ENCODE results near the gene COL9A3. TPM values are rescaled to one million over a fixed set of nuclear protein-coding genes. Genes with fewer than 3 reads are reported as not detected.

COL9A3 gene
- total RNA-seq, 1 experiment from 2014 or later: 41.2 TPM

- peak overlapping the region; percentile 59 for H3K4me3 ChIP-seq (ENCODE audit: low read length)
- no peaks in the 10 kb centered on the region for H3K27me3 ChIP-seq (ENCODE audit: low read length)
- peak overlapping the region; percentile 93 for H3K27ac ChIP-seq (ENCODE audit: low read length)
- DNase-seq: peak; percentile 86
- peak overlapping the region; percentile 79 for H3K4me2 ChIP-seq (ENCODE audit: low read depth, low read length, poor library complexity, severe bottlenecking)
- H3K9me2 ChIP-seq (replicated peaks; ENCODE audit: insufficient read depth, low read length): no peaks in the 10 kb centered on the region
- H4K20me1 ChIP-seq (ENCODE audit: insufficient read depth, low read depth, low read length): no peaks in the 10 kb centered on the region
- H3K9me3 ChIP-seq (ENCODE audit: low read length): no peaks in the 10 kb centered on the region
- peak overlapping the region; percentile 78; the same call in 1 of the 2 replicates for H2AFZ ChIP-seq (ENCODE audit: low read length)
- H3K36me3 ChIP-seq (ENCODE audit: insufficient read depth, low read length): no peaks in the 10 kb centered on the region
- peaks cover 69% of the 10 kb centered on the region for H3K4me1 ChIP-seq (ENCODE audit: low read length)
- H3K79me2 ChIP-seq (ENCODE audit: low read length): no peaks in the 10 kb centered on the region
- H3K9ac ChIP-seq (ENCODE audit: low read length): peak overlapping the region; percentile 67
Observed at GRCh38 chr20:62830821-62831220, 14.0 kb downstream of the COL9A3 start.

GRCh38 chr20:62831361-62831788 is 14.5 kb downstream of the COL9A3 start:
- no peak for DNase-seq
- H3K27ac ChIP-seq (ENCODE audit: low read length): peak overlapping the region; percentile 93
- H2AFZ ChIP-seq (ENCODE audit: low read length): peak overlapping the region; percentile 78; the same call in 1 of the 2 replicates
- H3K27me3 ChIP-seq (ENCODE audit: low read length): no peaks in the 10 kb centered on the region
- peaks cover 64% of the 10 kb centered on the region for H3K4me1 ChIP-seq (ENCODE audit: low read length)
- peak overlapping the region; percentile 79 for H3K4me2 ChIP-seq (ENCODE audit: low read depth, low read length, poor library complexity, severe bottlenecking)
- peak overlapping the region; percentile 59 for H3K4me3 ChIP-seq (ENCODE audit: low read length)
- no peaks in the 10 kb centered on the region for H4K20me1 ChIP-seq (ENCODE audit: insufficient read depth, low read depth, low read length)
- H3K79me2 ChIP-seq (ENCODE audit: low read length): no peaks in the 10 kb centered on the region
- peak overlapping the region; percentile 67 for H3K9ac ChIP-seq (ENCODE audit: low read length)
- no peaks in the 10 kb centered on the region for H3K9me3 ChIP-seq (ENCODE audit: low read length)
- H3K36me3 ChIP-seq (ENCODE audit: insufficient read depth, low read length): no peaks in the 10 kb centered on the region
- no peaks in the 10 kb centered on the region for H3K9me2 ChIP-seq (replicated peaks; ENCODE audit: insufficient read depth, low read length)

GRCh38 chr20:62831854-62832211 is 15.0 kb downstream of the COL9A3 start:
- Histone ChIP-seq H3K79me2 (ENCODE audit: low read length) (no peaks in the 10 kb centered on the region), H3K27ac (ENCODE audit: low read length) (peak overlapping the region; percentile 93), H3K9ac (ENCODE audit: low read length) (peak overlapping the region; percentile 67), H3K4me2 (ENCODE audit: low read depth, low read length, poor library complexity, severe bottlenecking) (peak overlapping the region; percentile 79), H3K9me2 (replicated peaks; ENCODE audit: insufficient read depth, low read length) (no peaks in the 10 kb centered on the region), H2AFZ (ENCODE audit: low read length) (no peak overlapping the region), H3K4me3 (ENCODE audit: low read length) (peak overlapping the region; percentile 59; the same call in 1 of the 2 replicates), H3K36me3 (ENCODE audit: insufficient read depth, low read length) (no peaks in the 10 kb centered on the region), H3K27me3 (ENCODE audit: low read length) (no peaks in the 10 kb centered on the region), H4K20me1 (ENCODE audit: insufficient read depth, low read depth, low read length) (no peaks in the 10 kb centered on the region), H3K4me1 (ENCODE audit: low read length) (peaks cover 60% of the 10 kb centered on the region), H3K9me3 (ENCODE audit: low read length) (no peaks in the 10 kb centered on the region)
- no peak for DNase-seq

GRCh38 chr20:62832212-62832922 is 15.5 kb downstream of the COL9A3 start:
- peak; percentile 97 for DNase-seq
- Histone ChIP-seq H3K9ac (ENCODE audit: low read length) (peak overlapping the region; percentile 69), H3K27ac (ENCODE audit: low read length) (peak overlapping the region; percentile 93), H3K36me3 (ENCODE audit: insufficient read depth, low read length) (no peaks in the 10 kb centered on the region), H4K20me1 (ENCODE audit: insufficient read depth, low read depth, low read length) (no peaks in the 10 kb centered on the region), H3K9me2 (replicated peaks; ENCODE audit: insufficient read depth, low read length) (no peaks in the 10 kb centered on the region), H3K4me2 (ENCODE audit: low read depth, low read length, poor library complexity, severe bottlenecking) (peak overlapping the region; percentile 79), H3K79me2 (ENCODE audit: low read length) (no peaks in the 10 kb centered on the region), H3K4me3 (ENCODE audit: low read length) (peak overlapping the region; percentile 59), H3K27me3 (ENCODE audit: low read length) (no peaks in the 10 kb centered on the region), H3K4me1 (ENCODE audit: low read length) (peaks cover 60% of the 10 kb centered on the region), H3K9me3 (ENCODE audit: low read length) (no peaks in the 10 kb centered on the region), H2AFZ (ENCODE audit: low read length) (peak overlapping the region; percentile 47; the same call in 1 of the 2 replicates)

GRCh38 chr20:62832951-62833391 is 16.1 kb downstream of the COL9A3 start:
- no peaks in the 10 kb centered on the region for H3K36me3 ChIP-seq (ENCODE audit: insufficient read depth, low read length)
- no peaks in the 10 kb centered on the region for H4K20me1 ChIP-seq (ENCODE audit: insufficient read depth, low read depth, low read length)
- peak overlapping the region; percentile 93 for H3K27ac ChIP-seq (ENCODE audit: low read length)
- no peaks in the 10 kb centered on the region for H3K9me3 ChIP-seq (ENCODE audit: low read length)
- peaks cover 60% of the 10 kb centered on the region for H3K4me1 ChIP-seq (ENCODE audit: low read length)
- H3K79me2 ChIP-seq (ENCODE audit: low read length): no peaks in the 10 kb centered on the region
- no peak for DNase-seq
- peak overlapping the region; percentile 79 for H3K4me2 ChIP-seq (ENCODE audit: low read depth, low read length, poor library complexity, severe bottlenecking)
- H3K4me3 ChIP-seq (ENCODE audit: low read length): peak overlapping the region; percentile 59
- H3K9me2 ChIP-seq (replicated peaks; ENCODE audit: insufficient read depth, low read length): no peaks in the 10 kb centered on the region
- peak overlapping the region; percentile 47; the same call in 1 of the 2 replicates for H2AFZ ChIP-seq (ENCODE audit: low read length)
- H3K27me3 ChIP-seq (ENCODE audit: low read length): no peaks in the 10 kb centered on the region
- peak overlapping the region; percentile 69 for H3K9ac ChIP-seq (ENCODE audit: low read length)

GRCh38 chr20:62834967-62835730 is 18.3 kb downstream of the COL9A3 start:
- H3K27me3 ChIP-seq (ENCODE audit: low read length): no peaks in the 10 kb centered on the region
- H3K27ac ChIP-seq (ENCODE audit: low read length): no peak overlapping the region
- no peaks in the 10 kb centered on the region for H3K9me2 ChIP-seq (replicated peaks; ENCODE audit: insufficient read depth, low read length)
- H3K79me2 ChIP-seq (ENCODE audit: low read length): no peaks in the 10 kb centered on the region
- H3K4me1 ChIP-seq (ENCODE audit: low read length): peaks cover 54% of the 10 kb centered on the region
- H3K36me3 ChIP-seq (ENCODE audit: insufficient read depth, low read length): no peaks in the 10 kb centered on the region
- no peaks in the 10 kb centered on the region for H4K20me1 ChIP-seq (ENCODE audit: insufficient read depth, low read depth, low read length)
- H3K9ac ChIP-seq (ENCODE audit: low read length): no peak overlapping the region
- H3K4me2 ChIP-seq (ENCODE audit: low read depth, low read length, poor library complexity, severe bottlenecking): no peak overlapping the region
- H3K9me3 ChIP-seq (ENCODE audit: low read length): no peaks in the 10 kb centered on the region
- no peak for DNase-seq
- H2AFZ ChIP-seq (ENCODE audit: low read length): no peak overlapping the region
- H3K4me3 ChIP-seq (ENCODE audit: low read length): no peak overlapping the region

- Histone ChIP-seq H3K9me2 (replicated peaks; ENCODE audit: insufficient read depth, low read length) (no peaks in the 10 kb centered on the region), H2AFZ (ENCODE audit: low read length) (no peak overlapping the region), H3K4me2 (ENCODE audit: low read depth, low read length, poor library complexity, severe bottlenecking) (no peak overlapping the region), H3K27ac (ENCODE audit: low read length) (no peak overlapping the region), H3K9me3 (ENCODE audit: low read length) (no peaks in the 10 kb centered on the region), H3K4me1 (ENCODE audit: low read length) (peaks cover 45% of the 10 kb centered on the region), H3K27me3 (ENCODE audit: low read length) (no peaks in the 10 kb centered on the region), H4K20me1 (ENCODE audit: insufficient read depth, low read depth, low read length) (no peaks in the 10 kb centered on the region), H3K9ac (ENCODE audit: low read length) (no peak overlapping the region), H3K79me2 (ENCODE audit: low read length) (no peaks in the 10 kb centered on the region), H3K4me3 (ENCODE audit: low read length) (no peak overlapping the region), H3K36me3 (ENCODE audit: insufficient read depth, low read length) (no peaks in the 10 kb centered on the region)
- DNase-seq: no peak
Observed at GRCh38 chr20:62835931-62836861, 19.3 kb downstream of the COL9A3 start.
